Measurements from ENCODE around the gene ABHD17A.

DNA sequence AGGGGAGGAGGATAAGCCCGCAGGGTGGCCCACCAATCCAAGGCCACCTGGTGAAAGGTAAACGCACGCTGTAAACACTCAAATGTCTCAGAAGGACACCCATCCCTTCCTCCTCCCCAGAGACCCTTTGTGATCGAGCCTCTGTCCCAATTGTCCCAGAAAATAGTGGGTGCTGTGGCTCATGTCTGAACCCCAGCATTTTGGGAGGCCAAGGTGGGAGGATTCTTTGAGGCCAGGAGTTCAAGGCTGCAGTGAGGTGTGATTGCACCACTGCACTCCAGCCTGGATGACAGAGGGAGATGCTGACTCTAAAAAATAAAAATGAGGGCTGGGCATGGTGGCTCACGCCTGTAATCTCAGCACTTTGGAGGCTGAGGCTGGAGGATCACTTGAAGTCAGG, 3.1 kb upstream of the ABHD17A start:
- no peak for TF ChIP-seq ZNF274 (IDR thresholded peaks at IDR 0.05; ENCODE audit: low read depth, low read length)
- TF ChIP-seq YY1 (IDR thresholded peaks at IDR 0.05; ENCODE audit: insufficient read depth, insufficient read length), result no peak
